Measurements from ENCODE around the gene TNRC6A.
A peak's percentile ranks its signal among the peaks of the same experiment; 100 is the strongest.

Gene TNRC6A

DNA sequence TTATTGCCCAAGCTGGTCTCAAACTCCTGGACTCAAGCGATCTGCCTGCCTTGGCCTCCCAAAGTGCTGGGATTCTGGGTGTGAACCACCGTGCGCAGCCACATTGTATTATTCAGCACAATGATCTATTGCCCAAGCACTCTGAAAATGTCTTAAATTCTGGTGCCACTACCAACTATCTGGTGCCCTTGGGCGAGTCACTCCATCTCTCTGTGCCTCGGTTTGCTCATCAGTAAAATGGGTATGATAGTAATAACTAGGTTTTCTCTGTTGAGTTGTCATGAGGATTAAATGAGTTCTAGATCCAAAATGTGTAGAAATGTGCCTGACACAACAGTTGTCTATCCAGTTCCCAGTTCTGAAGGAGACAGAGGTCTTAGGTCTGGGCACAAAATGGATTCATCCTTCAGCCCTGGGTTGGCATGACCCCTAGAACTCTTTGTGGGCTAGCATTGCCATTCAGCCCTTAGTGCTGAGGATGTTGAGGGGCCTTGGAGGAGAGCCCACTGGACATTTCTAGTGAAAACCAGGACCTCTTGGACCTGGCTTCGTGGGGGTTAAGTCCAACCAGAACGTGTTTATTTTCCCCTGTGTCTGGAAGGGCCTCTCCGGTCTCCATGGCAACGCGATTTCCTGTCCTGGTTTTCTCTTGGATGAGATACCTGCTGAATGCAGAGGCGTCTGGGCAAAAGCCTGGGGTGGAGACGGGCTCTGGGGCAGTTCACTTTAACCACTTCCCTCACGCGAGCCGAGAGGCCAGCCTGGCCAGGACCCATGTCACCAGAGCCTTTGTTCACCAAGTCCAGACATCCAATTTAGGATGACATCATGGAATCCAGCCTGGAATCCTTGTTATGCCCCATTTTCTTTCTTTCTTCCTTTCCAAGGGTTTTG lies 43.7 kb upstream of the TNRC6A start:
- H3K36me3 ChIP-seq (ENCODE audit: control insufficient read depth, insufficient read depth, low read length), result no peaks in the 10 kb centered on the region
- H3K27me3 ChIP-seq (ENCODE audit: control insufficient read depth, insufficient read depth, low read length), result no peaks in the 10 kb centered on the region
- peak overlapping the region; percentile 34 for H3K4me2 ChIP-seq (ENCODE audit: low read length)
- TF ChIP-seq, protein P1, sequence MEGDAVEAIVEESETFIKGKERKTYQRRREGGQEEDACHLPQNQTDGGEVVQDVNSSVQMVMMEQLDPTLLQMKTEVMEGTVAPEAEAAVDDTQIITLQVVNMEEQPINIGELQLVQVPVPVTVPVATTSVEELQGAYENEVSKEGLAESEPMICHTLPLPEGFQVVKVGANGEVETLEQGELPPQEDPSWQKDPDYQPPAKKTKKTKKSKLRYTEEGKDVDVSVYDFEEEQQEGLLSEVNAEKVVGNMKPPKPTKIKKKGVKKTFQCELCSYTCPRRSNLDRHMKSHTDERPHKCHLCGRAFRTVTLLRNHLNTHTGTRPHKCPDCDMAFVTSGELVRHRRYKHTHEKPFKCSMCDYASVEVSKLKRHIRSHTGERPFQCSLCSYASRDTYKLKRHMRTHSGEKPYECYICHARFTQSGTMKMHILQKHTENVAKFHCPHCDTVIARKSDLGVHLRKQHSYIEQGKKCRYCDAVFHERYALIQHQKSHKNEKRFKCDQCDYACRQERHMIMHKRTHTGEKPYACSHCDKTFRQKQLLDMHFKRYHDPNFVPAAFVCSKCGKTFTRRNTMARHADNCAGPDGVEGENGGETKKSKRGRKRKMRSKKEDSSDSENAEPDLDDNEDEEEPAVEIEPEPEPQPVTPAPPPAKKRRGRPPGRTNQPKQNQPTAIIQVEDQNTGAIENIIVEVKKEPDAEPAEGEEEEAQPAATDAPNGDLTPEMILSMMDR (IDR thresholded peaks at IDR 0.05), result no peak
- H3K9ac ChIP-seq, result no peak overlapping the region
- no peak overlapping the region for H3K27ac ChIP-seq
- H3K79me2 ChIP-seq, result no peaks in the 10 kb centered on the region
- H2AFZ ChIP-seq, result peak overlapping the region; percentile 74
- no peaks in the 10 kb centered on the region for H3K9me3 ChIP-seq (ENCODE audit: control insufficient read depth, low read length)
- peaks cover 9% of the 10 kb centered on the region for H3K4me1 ChIP-seq
- H3K4me3 ChIP-seq (ENCODE audit: low read depth, low read length), result no peak overlapping the region

DNA sequence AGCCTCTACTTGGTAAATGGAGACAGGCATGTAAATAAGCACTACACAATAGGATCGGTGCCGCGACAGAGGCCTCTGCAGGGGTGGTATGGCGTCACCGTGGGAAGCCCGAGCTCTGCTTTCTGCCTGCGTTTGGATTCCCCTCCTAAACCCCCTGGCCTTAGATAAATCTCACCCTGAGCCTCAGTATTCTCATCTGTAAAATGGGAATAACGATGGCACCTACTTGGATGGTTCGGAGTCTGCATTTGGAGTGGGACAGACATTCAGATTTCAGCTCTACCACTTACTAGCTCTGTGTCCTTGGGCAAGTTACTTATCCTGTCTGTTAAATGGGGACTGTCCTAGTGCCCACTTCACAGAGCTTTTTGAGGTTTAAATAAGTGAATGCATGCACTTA lies 42.8 kb upstream of the TNRC6A start:
- H3K9ac ChIP-seq, result no peak overlapping the region

DNA sequence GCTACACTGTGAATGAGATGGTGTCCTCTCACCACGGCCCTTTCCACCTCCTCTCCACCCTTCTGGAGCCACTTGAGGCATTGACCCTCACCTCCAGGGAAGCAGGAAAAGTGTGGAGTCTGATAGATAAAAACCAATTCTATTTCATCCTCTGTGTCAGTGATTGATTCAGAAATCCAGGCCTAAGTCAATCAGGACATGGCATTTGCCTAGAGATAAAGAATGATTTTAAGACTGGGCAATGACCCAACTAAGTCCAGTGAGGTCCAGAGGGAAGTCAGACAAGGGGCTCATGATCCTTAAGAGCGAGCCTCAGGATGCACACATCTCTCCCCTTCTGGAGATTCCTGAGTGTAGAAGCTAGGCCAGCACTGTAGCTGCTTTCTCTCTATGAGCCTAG lies 41.1 kb upstream of the TNRC6A start:
- no peaks in the 10 kb centered on the region for H3K36me3 ChIP-seq (ENCODE audit: control insufficient read depth, insufficient read depth, low read length)
- no peak overlapping the region for H3K4me3 ChIP-seq (ENCODE audit: low read depth, low read length)
- H3K4me2 ChIP-seq (ENCODE audit: low read length), result no peak overlapping the region
- H3K27me3 ChIP-seq (ENCODE audit: control insufficient read depth, insufficient read depth, low read length), result no peaks in the 10 kb centered on the region
- TF ChIP-seq, protein P1 (IDR thresholded peaks at IDR 0.05), result no peak
- H3K79me2 ChIP-seq, result no peaks in the 10 kb centered on the region
- no peak overlapping the region for H3K27ac ChIP-seq
- H3K4me1 ChIP-seq, result peaks cover 9% of the 10 kb centered on the region
- no peak overlapping the region for H3K9ac ChIP-seq
- no peaks in the 10 kb centered on the region for H3K9me3 ChIP-seq (ENCODE audit: control insufficient read depth, low read length)
- H2AFZ ChIP-seq, result no peak overlapping the region

More for the DNA sequence above, 42.8 kb upstream of the TNRC6A start:
- Histone ChIP-seq H3K27me3 (ENCODE audit: control insufficient read depth, insufficient read depth, low read length) (no peaks in the 10 kb centered on the region), H3K9me3 (ENCODE audit: control insufficient read depth, low read length) (no peaks in the 10 kb centered on the region), H3K4me1 (peaks cover 9% of the 10 kb centered on the region), H2AFZ (peak overlapping the region; percentile 74), H3K27ac (no peak overlapping the region), H3K79me2 (no peaks in the 10 kb centered on the region), H3K4me2 (ENCODE audit: low read length) (no peak overlapping the region), H3K4me3 (ENCODE audit: low read depth, low read length) (no peak overlapping the region), H3K36me3 (ENCODE audit: control insufficient read depth, insufficient read depth, low read length) (no peaks in the 10 kb centered on the region)
- TF ChIP-seq, protein P1 (IDR thresholded peaks at IDR 0.05), result no peak

DNA sequence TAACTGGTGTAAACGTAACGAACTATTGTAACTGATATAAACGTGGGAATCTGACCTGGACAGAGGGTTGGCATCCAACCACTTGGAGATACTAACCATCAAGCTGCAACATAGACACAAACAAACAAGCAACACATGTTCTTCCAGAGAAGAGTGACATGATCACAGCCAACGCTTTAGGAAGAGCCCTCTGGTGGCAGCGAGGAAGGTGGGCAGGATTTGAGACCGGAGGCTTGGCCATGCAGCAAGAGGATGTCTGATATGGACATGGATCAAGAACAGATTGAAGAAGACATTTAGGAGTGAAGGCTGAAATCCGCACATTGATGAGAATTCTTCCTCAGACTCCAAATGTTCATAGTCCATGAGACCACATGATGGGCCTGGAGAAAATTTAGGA lies 40.3 kb upstream of the TNRC6A start:
- Histone ChIP-seq H3K36me3 (ENCODE audit: control insufficient read depth, insufficient read depth, low read length) (no peaks in the 10 kb centered on the region), H3K4me2 (ENCODE audit: low read length) (no peak overlapping the region), H3K9ac (no peak overlapping the region), H3K4me3 (ENCODE audit: low read depth, low read length) (no peak overlapping the region), H2AFZ (no peak overlapping the region), H3K9me3 (ENCODE audit: control insufficient read depth, low read length) (no peaks in the 10 kb centered on the region), H3K4me1 (peaks cover 9% of the 10 kb centered on the region), H3K27ac (no peak overlapping the region), H3K79me2 (no peaks in the 10 kb centered on the region), H3K27me3 (ENCODE audit: control insufficient read depth, insufficient read depth, low read length) (no peaks in the 10 kb centered on the region)
- TF ChIP-seq, protein P1 (IDR thresholded peaks at IDR 0.05), result peak; percentile 65

DNA sequence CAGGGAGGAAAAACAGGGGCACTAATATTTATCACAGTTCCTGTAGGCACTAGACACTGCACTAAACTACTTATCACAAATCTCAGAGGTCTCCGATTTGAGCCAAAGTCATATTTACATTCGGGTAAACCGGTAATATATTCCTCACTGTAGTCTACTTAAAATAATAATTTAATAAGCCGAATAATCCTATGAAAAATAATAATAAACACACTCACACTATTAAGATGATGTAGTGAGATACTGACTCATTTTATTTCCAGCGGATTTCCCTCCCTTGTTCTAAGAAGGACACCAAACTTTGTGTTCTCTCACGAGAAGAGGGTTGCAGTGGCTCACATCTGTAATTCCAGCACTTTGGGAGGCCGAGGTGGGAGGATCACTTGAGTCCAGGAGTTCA lies 36.6 kb upstream of the TNRC6A start:
- no peaks in the 10 kb centered on the region for H3K9me3 ChIP-seq (ENCODE audit: control insufficient read depth, low read length)
- H3K4me3 ChIP-seq (ENCODE audit: low read depth, low read length), result no peak overlapping the region

More for the DNA sequence above, 36.6 kb upstream of the TNRC6A start:
- TF ChIP-seq, protein P1 (IDR thresholded peaks at IDR 0.05), result no peak
- Histone ChIP-seq H3K4me1 (no peaks in the 10 kb centered on the region), H3K4me2 (ENCODE audit: low read length) (no peak overlapping the region), H3K9ac (no peak overlapping the region), H3K36me3 (ENCODE audit: control insufficient read depth, insufficient read depth, low read length) (no peaks in the 10 kb centered on the region), H3K27ac (no peak overlapping the region), H3K27me3 (ENCODE audit: control insufficient read depth, insufficient read depth, low read length) (no peaks in the 10 kb centered on the region), H3K79me2 (no peaks in the 10 kb centered on the region), H2AFZ (no peak overlapping the region)

Measured in parathyroid adenoma (tissue), 2 donors.